Lower lobe of right lung (tissue), 2 donors: Measurements from ENCODE around the gene MALRD1. TPM values are rescaled to one million over a fixed set of nuclear protein-coding genes. Genes with fewer than 3 reads are reported as not detected.

ENCODE experiments used
- ATAC-seq, 2 donors: fragments of 200-7000 bp; cut with Tn5 transposase; one replicate each; pipeline ENCODE4 v1.9.1; 2020 to 2022; ENCODE audit warnings: mild to moderate bottlenecking in 2 of 2, moderate library complexity in 2 of 2
- DNase-seq: peaks from one replicate; pipeline ENCODE4 v3.0.0-alpha.2; 2020
- H3K27ac ChIP-seq: fragments of 200-600 bp; one replicate; pipeline ENCODE4 v1.8.0; 2022
- H3K27me3 ChIP-seq: fragments of 200-600 bp; one replicate; pipeline ENCODE4 v1.8.0; 2022; ENCODE audit warnings: low read depth
- H3K36me3 ChIP-seq: fragments of 200-600 bp; one replicate; pipeline ENCODE4 v1.8.0; 2022; ENCODE audit warnings: mild to moderate bottlenecking
- H3K4me1 ChIP-seq: fragments of 200-600 bp; one replicate; pipeline ENCODE4 v1.8.0; 2022
- H3K4me3 ChIP-seq: fragments of 200-600 bp; one replicate; pipeline ENCODE4 v1.8.0; 2022; ENCODE audit warnings: mild to moderate bottlenecking
- H3K9me3 ChIP-seq: fragments of 200-600 bp; one replicate; pipeline ENCODE4 v1.8.0; 2022
- CTCF ChIP-seq: fragments of 200-600 bp; IDR thresholded peaks from one replicate; pipeline ENCODE4 v1.8.0; 2022; ENCODE audit warnings: antibody characterized with exemption, mild to moderate bottlenecking
- intact Hi-C: fragments of 100-400 bp; cut with DNase I; formaldehyde crosslinking; loops from one replicate; pipeline ENCODE4 v1.11.0; 2022
- total RNA-seq: library from RNA; stranded (reverse); fragmentation: NEBNext Ultra II Directional; extraction: Animal tissue kit (Norgen Biotek cat#: 25700); gene quantifications from one replicate; pipeline ENCODE4 v1.2.1, GENCODE V29; 2021
- donor health status: DM: no; HTN: yes; CAD: no; lungs with severe emphysema.

The MALRD1 gene
- total RNA-seq, 1 donor from 2014 or later: 6.0 TPM

- no peak for TF ChIP-seq CTCF
- ATAC-seq (peak; percentile 34 to 51), DNase-seq (no peak)
- peak overlapping the region; percentile 35 for H3K4me3 ChIP-seq
- intact Hi-C loops: no loop called here
- peak overlapping the region; percentile 69 for H3K27ac ChIP-seq
- no peaks in the 10 kb centered on the region for H3K9me3 ChIP-seq
- no peaks in the 10 kb centered on the region for H3K36me3 ChIP-seq
- H3K4me1 ChIP-seq: peaks cover 6% of the 10 kb centered on the region
- H3K27me3 ChIP-seq: no peaks in the 10 kb centered on the region
Measured at GRCh38 chr10:19638896-19639233, 590.3 kb downstream of the MALRD1 start.

DNA sequence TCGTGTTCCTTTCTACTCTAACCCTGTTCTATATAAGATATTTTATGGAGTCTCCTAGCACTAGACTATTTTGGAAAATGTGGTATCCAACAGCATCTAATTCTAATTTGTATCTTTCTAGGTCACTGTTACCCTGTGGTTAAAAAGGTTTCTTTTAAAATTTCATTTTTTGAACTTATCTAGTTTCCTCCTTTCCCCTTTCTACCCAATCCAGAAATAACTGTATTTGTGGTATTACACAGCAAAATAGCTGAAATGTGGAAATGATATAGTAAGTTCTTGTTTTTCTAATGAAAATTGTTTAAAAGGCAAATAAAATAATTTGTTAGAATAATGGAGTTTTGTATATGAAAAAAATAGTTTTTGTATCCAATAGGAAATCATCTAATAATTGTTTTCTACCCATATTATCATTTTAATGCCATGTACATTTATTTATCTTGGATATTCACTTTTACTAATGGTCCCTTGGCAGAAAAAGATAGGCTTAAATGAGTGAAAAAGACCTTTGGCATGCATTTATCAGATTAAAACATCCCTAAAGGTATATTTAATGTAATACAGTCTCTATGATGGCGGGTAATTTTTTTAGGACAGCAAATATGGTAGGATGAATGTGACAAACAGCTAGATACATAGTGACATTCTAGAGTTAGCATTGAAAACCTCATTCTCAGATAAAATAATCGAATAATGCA, 592.1 kb downstream of the MALRD1 start:
- ATAC-seq (no peak), DNase-seq (no peak)
- intact Hi-C loops: no loop called here
- no peak for TF ChIP-seq CTCF
- H3K36me3 ChIP-seq: no peaks in the 10 kb centered on the region
- H3K9me3 ChIP-seq: no peaks in the 10 kb centered on the region
- H3K4me1 ChIP-seq: peaks cover 6% of the 10 kb centered on the region
- H3K4me3 ChIP-seq: no peak overlapping the region
- no peaks in the 10 kb centered on the region for H3K27me3 ChIP-seq
- H3K27ac ChIP-seq: no peak overlapping the region

- H3K27me3 ChIP-seq: no peaks in the 10 kb centered on the region
- intact Hi-C loops: no loop called here
- ATAC-seq: no peak
- no peaks in the 10 kb centered on the region for H3K4me1 ChIP-seq
- H3K36me3 ChIP-seq: no peaks in the 10 kb centered on the region
- TF ChIP-seq CTCF: no peak
- H3K4me3 ChIP-seq: no peak overlapping the region
- no peak overlapping the region for H3K27ac ChIP-seq
- no peak for DNase-seq
- H3K9me3 ChIP-seq: no peaks in the 10 kb centered on the region
Measured at GRCh38 chr10:19651549-19651948, 602.9 kb downstream of the MALRD1 start.

GRCh38 chr10:19652750-19653149, 604.1 kb downstream of the MALRD1 start:
- no peaks in the 10 kb centered on the region for H3K9me3 ChIP-seq
- TF ChIP-seq CTCF: no peak
- H3K27ac ChIP-seq: no peak overlapping the region
- H3K4me1 ChIP-seq: no peaks in the 10 kb centered on the region
- H3K4me3 ChIP-seq: no peak overlapping the region
- no peak for ATAC-seq
- DNase-seq: no peak
- intact Hi-C loops: no loop called here
- no peaks in the 10 kb centered on the region for H3K27me3 ChIP-seq
- no peaks in the 10 kb centered on the region for H3K36me3 ChIP-seq

DNA sequence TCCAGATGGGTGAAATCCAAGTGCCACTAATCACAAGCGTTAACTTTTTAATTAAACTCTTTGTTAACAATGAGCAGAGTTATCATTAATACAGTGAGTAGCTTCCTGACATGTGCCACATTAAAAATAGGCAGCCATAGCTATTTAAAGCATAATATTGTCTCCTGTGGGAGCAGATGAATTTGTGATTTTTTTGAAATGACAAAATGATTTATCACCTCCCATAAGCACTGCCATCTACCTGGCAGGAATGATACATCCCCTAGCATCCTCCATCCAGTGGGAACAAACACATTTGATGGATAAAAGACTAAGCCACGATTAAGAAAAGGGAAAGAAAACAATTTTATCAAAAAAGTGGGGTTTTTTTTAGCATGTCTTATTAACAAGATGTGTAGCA, 605.3 kb downstream of the MALRD1 start:
- intact Hi-C loops: no loop called here
- DNase-seq: no peak
- ATAC-seq: no peak
- no peak for TF ChIP-seq CTCF
- no peaks in the 10 kb centered on the region for H3K36me3 ChIP-seq
- no peak overlapping the region for H3K4me3 ChIP-seq
- no peaks in the 10 kb centered on the region for H3K9me3 ChIP-seq
- no peaks in the 10 kb centered on the region for H3K27me3 ChIP-seq
- no peaks in the 10 kb centered on the region for H3K4me1 ChIP-seq
- no peak overlapping the region for H3K27ac ChIP-seq

GRCh38 chr10:19654576-19654975, 606.0 kb downstream of the MALRD1 start:
- Histone ChIP-seq H3K27ac (no peak overlapping the region), H3K9me3 (no peaks in the 10 kb centered on the region), H3K36me3 (no peaks in the 10 kb centered on the region), H3K27me3 (no peaks in the 10 kb centered on the region), H3K4me1 (no peaks in the 10 kb centered on the region), H3K4me3 (no peak overlapping the region)
- TF ChIP-seq CTCF: no peak
- DNase-seq (no peak), ATAC-seq (no peak)
- intact Hi-C loops: no loop called here
